Caki2 (cell line): ENCODE results near the gene DAGLA. TPM values are rescaled to one million over a fixed set of nuclear protein-coding genes. Genes with fewer than 3 reads are reported as not detected.

Experiments
- DNase-seq: peaks from one replicate; pipeline ENCODE4 v3.0.0-alpha.2; 2015; ENCODE audit warnings: low read depth
- in situ Hi-C: cut with HindIII; loops from 2 replicates; pipeline ENCODE4 v1.10.0; 2016; ENCODE audit warnings: low sequenced_read_pairs, low pct_unique_long_range_greater_than_20kb, mixed read lengths
- total RNA-seq: library from RNA; depleted of rRNA; stranded (reverse); fragments of >200 nt; shearing (Covaris generic); gene quantifications from 2 replicates; pipeline ENCODE4 v1.2.3, GENCODE V29; 2014; ENCODE audit warnings: low replicate concordance

Gene DAGLA
- total RNA-seq, 1 experiment from 2014 or later: 0.74 TPM

DNA sequence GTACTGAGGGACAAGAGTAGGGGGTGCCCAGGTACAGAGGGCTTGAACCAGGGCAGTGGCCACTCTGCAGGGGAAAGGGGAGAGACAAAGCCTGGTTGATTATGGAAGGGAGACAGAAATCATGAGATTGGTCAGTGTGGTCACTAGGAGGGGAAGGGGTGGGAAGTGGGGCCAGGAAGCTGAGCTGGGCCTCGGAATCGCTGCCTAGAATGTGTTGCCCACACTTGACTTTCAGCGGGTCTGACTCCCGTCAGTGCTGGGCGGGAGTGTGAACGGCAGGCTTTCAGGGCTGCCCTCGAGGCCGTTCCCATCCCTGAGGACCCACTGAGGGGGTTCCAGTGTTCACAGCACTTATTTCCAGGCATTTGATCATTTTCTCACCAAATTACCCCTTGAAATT, 5.9 kb downstream of the DAGLA start:
- in situ Hi-C loops: no loop called here
- DNase-seq: no peak

GRCh38 chr11:61686469-61686868, 6.3 kb downstream of the DAGLA start:
- in situ Hi-C loops: no loop called here
- no peak for DNase-seq

DNA sequence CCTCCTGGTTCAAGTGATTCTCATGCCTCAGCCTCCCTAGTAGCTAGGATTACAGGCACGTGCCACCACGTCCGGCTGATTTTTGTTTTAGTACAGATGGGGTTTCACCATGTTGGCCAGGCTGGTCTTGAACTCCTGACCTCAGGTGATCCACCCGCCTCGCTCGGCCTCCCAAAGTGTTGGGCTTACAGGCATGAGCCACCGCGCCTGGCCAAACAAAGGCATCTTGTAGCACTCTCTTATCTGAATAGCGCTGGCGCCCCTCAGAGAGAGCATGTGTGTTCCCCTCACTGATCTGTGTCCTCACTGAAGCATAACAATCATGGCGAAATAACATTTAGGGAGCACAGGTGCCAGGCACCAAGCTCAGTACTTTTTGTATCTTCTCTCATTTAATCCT, 7.2 kb downstream of the DAGLA start:
- DNase-seq: no peak
- in situ Hi-C loops: no loop called here

- in situ Hi-C loops: no loop called here
- peak; percentile 51 for DNase-seq
These were observed 8.4 kb downstream of the DAGLA start for GRCh38 chr11:61688365-61689163.

DNA sequence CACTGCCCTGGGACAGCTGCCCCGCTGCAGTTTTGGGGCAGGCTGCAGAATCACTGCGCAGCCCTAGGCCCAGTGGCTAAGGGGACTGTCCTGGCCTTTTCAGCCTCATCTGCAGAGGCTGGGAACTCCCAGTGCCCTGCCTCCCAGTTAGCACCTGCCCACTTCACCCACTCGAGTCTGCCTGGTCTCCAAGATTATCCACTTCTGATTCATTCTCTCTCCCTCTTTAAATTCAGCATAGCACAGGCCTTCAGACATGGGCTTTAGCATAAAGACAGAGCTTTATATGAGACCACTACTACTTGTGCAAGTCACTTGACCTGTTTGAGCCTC, 8.9 kb downstream of the DAGLA start:
- in situ Hi-C loops: no loop called here
- DNase-seq: no peak

DNA sequence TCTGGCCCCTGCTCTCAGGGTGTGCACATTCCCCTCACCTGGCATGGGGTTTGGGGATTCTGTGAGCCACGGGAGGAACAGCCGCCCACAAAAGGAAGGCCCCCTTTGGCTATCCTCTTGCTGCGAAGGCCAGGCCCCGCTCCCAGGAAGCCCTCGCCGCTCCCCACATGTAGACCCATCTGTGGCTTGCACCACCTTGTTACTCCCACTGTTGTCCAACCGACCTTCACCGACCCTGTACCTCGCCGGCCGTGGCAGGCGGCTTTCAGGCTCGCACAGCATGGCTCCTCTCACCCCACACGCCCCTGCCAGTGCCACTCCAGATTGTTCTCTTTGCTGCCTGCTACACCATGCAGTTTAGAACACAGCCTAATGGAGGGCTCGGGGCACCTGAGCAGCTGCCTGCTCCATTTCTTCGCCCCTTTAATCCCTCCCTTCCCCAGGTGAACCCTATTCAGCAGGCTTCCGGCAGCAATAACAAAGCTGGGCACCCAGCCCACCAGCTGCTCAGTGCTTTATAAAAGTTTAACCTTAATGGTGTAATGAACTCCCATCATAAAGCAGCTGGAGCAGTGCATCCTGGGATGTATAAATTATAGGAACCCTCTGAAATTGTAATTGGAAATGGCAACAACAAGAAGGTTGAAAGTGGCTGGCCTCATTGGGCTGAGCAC, 10.7 kb downstream of the DAGLA start:
- in situ Hi-C loops: no loop called here
- no peak for DNase-seq

GRCh38 chr11:61691380-61692156, 11.4 kb downstream of the DAGLA start:
- DNase-seq: no peak
- in situ Hi-C loops: no loop called here

- in situ Hi-C loops: no loop called here
- DNase-seq: peak; percentile 62
These were observed 13.9 kb downstream of the DAGLA start for GRCh38 chr11:61693922-61694601.

GRCh38 chr11:61694602-61694939, 14.4 kb downstream of the DAGLA start:
- in situ Hi-C loops: no loop called here
- no peak for DNase-seq

DNA sequence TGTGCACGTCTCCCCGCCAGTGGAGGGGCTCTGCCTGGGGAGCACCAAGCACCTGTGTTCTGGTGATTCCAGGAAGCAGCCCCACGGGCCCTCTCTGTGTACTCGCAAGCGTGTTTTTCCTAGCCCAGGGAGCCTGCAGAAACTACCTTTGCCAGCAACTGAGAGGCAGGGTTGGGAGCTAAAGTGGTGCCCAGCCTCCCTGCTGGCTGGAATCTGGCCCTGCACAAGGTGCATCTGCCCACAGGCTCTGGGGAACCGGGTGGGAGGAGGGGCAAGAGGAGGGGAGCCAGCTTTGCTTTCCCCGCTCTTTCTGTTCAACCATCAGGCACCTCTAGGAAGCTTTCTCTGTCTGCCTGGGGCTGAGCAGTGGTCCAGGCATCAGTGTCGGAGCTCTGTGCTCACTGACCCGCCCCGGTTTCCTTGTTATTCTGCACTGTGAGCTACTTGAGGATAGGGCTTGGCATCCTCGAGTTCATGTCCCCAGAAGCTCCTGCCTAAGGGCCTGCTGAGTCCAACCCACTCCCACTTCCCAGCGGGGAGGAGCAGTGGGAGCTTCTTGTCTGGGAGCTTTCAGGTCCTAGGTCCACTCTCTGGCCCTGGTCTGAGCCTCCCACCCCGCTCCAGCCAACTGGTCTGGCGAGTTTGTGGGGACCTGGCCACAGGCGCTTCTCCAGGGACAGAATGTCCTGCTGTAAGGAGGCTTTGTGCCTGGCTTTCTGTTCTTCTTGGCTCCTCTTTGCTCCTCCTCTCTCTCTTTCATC, 14.9 kb downstream of the DAGLA start:
- peak; percentile 39 for DNase-seq
- in situ Hi-C loops: no loop called here

DNA sequence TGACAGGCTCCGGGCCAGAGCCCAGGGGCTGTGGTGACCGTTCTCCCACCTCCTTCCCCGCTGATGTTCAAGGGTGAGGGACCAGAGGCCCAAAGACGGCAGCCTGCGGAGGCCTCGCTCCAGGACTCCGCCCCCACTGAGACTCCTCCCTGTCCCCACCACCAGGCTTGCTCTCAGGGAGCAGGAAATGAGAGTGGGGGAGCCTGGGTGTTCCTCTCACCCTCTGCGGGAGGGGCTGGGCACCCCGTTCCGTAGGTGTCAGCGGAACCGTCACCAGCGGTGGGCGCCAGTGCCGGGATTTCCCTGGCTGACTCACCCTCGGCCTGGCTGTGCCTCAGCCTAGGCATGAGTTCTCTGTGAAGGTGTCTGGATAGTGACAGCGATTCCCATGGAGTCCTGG, 15.7 kb downstream of the DAGLA start:
- peak; percentile 88 for DNase-seq
- in situ Hi-C loops: no loop called here

DNA sequence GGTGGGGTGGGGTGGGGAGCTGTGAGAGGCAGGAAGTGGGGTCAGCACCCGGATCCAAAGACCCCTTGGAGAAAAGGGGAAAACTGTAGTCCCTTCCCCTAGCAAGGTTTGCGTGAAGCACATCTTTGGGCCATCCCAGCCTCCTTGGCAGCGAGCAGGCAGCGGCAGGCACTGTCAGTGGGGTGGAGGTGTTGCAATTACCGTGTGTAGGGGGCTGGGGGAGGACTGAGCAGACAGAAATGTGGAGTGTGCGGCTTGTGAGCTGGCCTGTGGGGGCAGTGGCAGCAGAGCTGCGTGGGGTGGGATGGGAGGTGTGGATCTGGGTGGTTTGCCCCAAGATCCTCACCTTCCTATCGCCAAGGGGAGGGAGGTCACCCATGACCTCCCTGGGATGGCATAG, 16.4 kb downstream of the DAGLA start:
- in situ Hi-C loops: no loop called here
- no peak for DNase-seq

- DNase-seq: peak; percentile 74
- in situ Hi-C loops: no loop called here
These were observed 16.9 kb downstream of the DAGLA start for GRCh38 chr11:61697078-61697502.

- no peak for DNase-seq
- in situ Hi-C loops: no loop called here
These were observed 17.6 kb downstream of the DAGLA start for GRCh38 chr11:61697764-61698163.

GRCh38 chr11:61698173-61698948, 18.2 kb downstream of the DAGLA start:
- in situ Hi-C loops: no loop called here
- DNase-seq: no peak

DNA sequence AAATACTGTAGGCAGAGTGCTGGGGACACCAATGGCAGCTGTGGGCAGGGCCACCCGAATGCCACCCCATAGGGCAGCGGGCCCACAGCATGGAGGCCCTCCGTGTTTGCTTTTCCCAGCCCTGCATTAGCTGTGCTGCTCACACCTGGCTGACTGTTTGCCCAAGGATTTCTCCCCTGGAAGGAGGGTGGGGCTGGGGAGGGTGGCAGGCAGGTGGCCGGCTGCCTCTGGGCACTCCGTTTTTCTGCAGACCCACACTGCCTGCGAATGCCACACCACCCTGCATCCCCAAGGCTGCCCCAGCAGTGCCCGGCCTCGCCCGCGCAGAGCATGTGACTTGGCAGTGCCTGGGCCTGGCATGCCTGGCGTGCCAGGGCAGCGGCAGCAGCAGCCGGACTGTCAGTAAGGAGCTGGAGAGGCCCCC, 19.6 kb downstream of the DAGLA start:
- in situ Hi-C loops: no loop called here
- no peak for DNase-seq

DNA sequence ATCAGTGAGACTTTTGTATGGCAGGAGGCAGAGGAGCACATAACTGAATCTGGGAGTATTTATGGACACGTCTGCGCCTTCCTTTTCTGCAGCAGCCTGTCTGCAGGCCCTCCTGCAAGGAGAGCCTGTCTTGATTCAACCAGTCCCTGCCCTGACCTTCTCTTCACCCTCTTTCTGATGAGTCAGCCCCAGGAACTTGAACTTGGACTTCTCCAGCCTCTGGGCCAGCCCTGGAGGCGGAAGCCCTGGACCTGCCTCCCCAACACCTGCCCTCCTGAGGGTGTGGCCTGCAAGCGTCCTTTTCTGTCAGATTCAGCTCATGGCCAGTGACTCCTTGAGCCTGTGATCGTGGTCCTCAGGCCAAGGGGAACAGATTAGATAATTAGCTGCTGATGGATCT, 20.0 kb downstream of the DAGLA start:
- in situ Hi-C loops: no loop called here
- DNase-seq: peak; percentile 90
